Fibroblast of lung (primary cell): ENCODE data around the gene MTMR3.

Source experiments
- EZH2 ChIP-seq: IDR thresholded peaks from 2 replicates; pipeline ENCODE4 v1.5.1; 2012; ENCODE audit warnings: low read length, control low read depth, mild to moderate bottlenecking; ENCODE audit errors: missing control alignments
- TF ChIP-seq, protein P1 (sequence below), 2 donors: IDR thresholded peaks in 1 of 2; conservative IDR thresholded peaks in 1 of 2; 1 replicate in 1 of 2; 2 replicates in 1 of 2; pipeline ENCODE4 v1.5.1; 2011 to 2012; ENCODE audit warnings: low read length in 2 of 2, control low read depth in 1 of 2, inconsistent platforms in 1 of 2, low read depth in 1 of 2, mild to moderate bottlenecking in 1 of 2

- no peak for TF ChIP-seq EZH2
- TF ChIP-seq, protein P1, sequence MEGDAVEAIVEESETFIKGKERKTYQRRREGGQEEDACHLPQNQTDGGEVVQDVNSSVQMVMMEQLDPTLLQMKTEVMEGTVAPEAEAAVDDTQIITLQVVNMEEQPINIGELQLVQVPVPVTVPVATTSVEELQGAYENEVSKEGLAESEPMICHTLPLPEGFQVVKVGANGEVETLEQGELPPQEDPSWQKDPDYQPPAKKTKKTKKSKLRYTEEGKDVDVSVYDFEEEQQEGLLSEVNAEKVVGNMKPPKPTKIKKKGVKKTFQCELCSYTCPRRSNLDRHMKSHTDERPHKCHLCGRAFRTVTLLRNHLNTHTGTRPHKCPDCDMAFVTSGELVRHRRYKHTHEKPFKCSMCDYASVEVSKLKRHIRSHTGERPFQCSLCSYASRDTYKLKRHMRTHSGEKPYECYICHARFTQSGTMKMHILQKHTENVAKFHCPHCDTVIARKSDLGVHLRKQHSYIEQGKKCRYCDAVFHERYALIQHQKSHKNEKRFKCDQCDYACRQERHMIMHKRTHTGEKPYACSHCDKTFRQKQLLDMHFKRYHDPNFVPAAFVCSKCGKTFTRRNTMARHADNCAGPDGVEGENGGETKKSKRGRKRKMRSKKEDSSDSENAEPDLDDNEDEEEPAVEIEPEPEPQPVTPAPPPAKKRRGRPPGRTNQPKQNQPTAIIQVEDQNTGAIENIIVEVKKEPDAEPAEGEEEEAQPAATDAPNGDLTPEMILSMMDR (conservative IDR thresholded peaks at IDR 0.05 in 1 of 2, IDR thresholded peaks at IDR 0.05 in 1 of 2; ENCODE audit: low read depth in 1 of 2, low read length in 2 of 2): no peak
Observed at GRCh38 chr22:30031764-30032455, 148.9 kb downstream of the MTMR3 start.
